Esophagus (tissue), 2 donors: ENCODE data around the gene PDILT. TPM values are rescaled to one million over a fixed set of nuclear protein-coding genes. Genes with fewer than 3 reads are reported as not detected.

ENCODE experiments used
- H3K27ac ChIP-seq, 2 donors: one replicate each; pipeline ENCODE4 v1.5.1; 2013; ENCODE audit warnings: low read depth in 2 of 2, mild to moderate bottlenecking in 2 of 2, inconsistent platforms in 1 of 2, low read length in 1 of 2, moderate library complexity in 1 of 2
- H3K27me3 ChIP-seq, 2 donors: one replicate each; pipeline ENCODE4 v1.6.1; 2013; ENCODE audit warnings: low read length in 2 of 2, control low read depth in 1 of 2, mild to moderate bottlenecking in 1 of 2; ENCODE audit not compliant: insufficient read depth in 2 of 2, control insufficient read depth in 1 of 2
- H3K36me3 ChIP-seq, 2 donors: one replicate each; pipeline ENCODE4 v1.6.1; 2013; ENCODE audit warnings: low read length in 1 of 2; ENCODE audit not compliant: control insufficient read depth in 2 of 2, insufficient read depth in 2 of 2
- H3K4me1 ChIP-seq, 2 donors: one replicate each; pipeline ENCODE4 v1.6.1; 2013; ENCODE audit warnings: low read length in 1 of 2; ENCODE audit not compliant: control insufficient read depth in 2 of 2, insufficient read depth in 2 of 2
- H3K4me3 ChIP-seq, 2 donors: one replicate each; pipeline ENCODE4 v1.5.1; 2013; ENCODE audit warnings: low read length in 2 of 2, mild to moderate bottlenecking in 2 of 2, low read depth in 1 of 2, moderate library complexity in 1 of 2
- H3K9me3 ChIP-seq, 2 donors: one replicate each; pipeline ENCODE4 v1.6.1; 2013; ENCODE audit warnings: mild to moderate bottlenecking in 2 of 2, low read depth in 1 of 2, low read length in 1 of 2, moderate library complexity in 1 of 2; ENCODE audit not compliant: control insufficient read depth in 2 of 2, insufficient read depth in 1 of 2
- WGBS, 2 donors: extraction: QIAGEN DNeasy Blood & Tissue Kit; methylation state at CpG; one replicate each; pipeline ENCODE4 v1.1.7; 2013; 5-methylcytosine and 5-hydroxymethylcytosine counted together
- polyA plus RNA-seq, 2 donors: library from polyadenylated mRNA; stranded (reverse); fragments of 200-250 nt; gene quantifications; one replicate each; pipeline ENCODE4 v1.2.3, GENCODE V29; 2013
- donor health status: healthy with polysubstance abuse.
- donor health status: Bipolar disorder and iron deficiency.

The PDILT gene
- polyA plus RNA-seq, 2 donors = 0.10 TPM; not detected in 1

GRCh38 chr16:20410121-20410723, 5.7 kb upstream of the PDILT start:
- Histone ChIP-seq H3K4me3 (no peak overlapping the region), H3K27me3 (no peaks in the 10 kb centered on the region), H3K9me3 (no peaks in the 10 kb centered on the region), H3K27ac (no peak overlapping the region), H3K36me3 (no peaks in the 10 kb centered on the region), H3K4me1 (no peaks in the 10 kb centered on the region)
- 67 to 76% methylated on average over 6 of the region's 6 CpGs for WGBS, 2 donors

- Histone ChIP-seq H3K27me3 (no peaks in the 10 kb centered on the region), H3K4me3 (no peak within 1 kb of the TSS), H3K9me3 (peaks cover 0 to 2% of the 10 kb centered on the region in 2 donors), H3K4me1 (no peaks in the 10 kb centered on the region), H3K27ac (no peak within 1 kb of the TSS), H3K36me3 (no peaks in the 10 kb centered on the region)
- WGBS, 2 donors = 70 to 81% methylated on average over 6 of the region's 6 CpGs
Observed at GRCh38 chr16:20409398-20410120, 5.0 kb upstream of the PDILT start, which contains the start of gene ACSM5. TSS of gene ACSM5 (plus strand) at chr16:20409534. CDS start at chr16:20411485, 1,951 bp downstream.

GRCh38 chr16:20402651-20403050, 1.9 kb downstream of the PDILT start:
- Histone ChIP-seq H3K9me3 (peaks cover 0 to 2% of the 10 kb centered on the region in 2 donors), H3K36me3 (no peaks in the 10 kb centered on the region), H3K27ac (no peak overlapping the region), H3K4me3 (no peak overlapping the region), H3K27me3 (no peaks in the 10 kb centered on the region), H3K4me1 (no peaks in the 10 kb centered on the region)
- 79 to 85% methylated on average over 2 of the region's 2 CpGs for WGBS, 2 donors

- WGBS, 2 donors = 60% methylated on average over 8 of the region's 8 CpGs
- Histone ChIP-seq H3K9me3 (peaks cover 0 to 2% of the 10 kb centered on the region in 2 donors), H3K4me1 (no peaks in the 10 kb centered on the region), H3K4me3 (no peak overlapping the region), H3K36me3 (no peaks in the 10 kb centered on the region), H3K27me3 (no peaks in the 10 kb centered on the region), H3K27ac (no peak overlapping the region)
Observed at GRCh38 chr16:20401475-20402016, 3.0 kb downstream of the PDILT start.

- H3K27me3 ChIP-seq = no peaks in the 10 kb centered on the region
- peaks cover 0 to 2% of the 10 kb centered on the region in 2 donors for H3K9me3 ChIP-seq
- H3K27ac ChIP-seq = no peak overlapping the region
- no peak overlapping the region for H3K4me3 ChIP-seq
- no peaks in the 10 kb centered on the region for H3K36me3 ChIP-seq
- 29 to 35% methylated on average over 2 of the region's 2 CpGs for WGBS, 2 donors
- H3K4me1 ChIP-seq = no peaks in the 10 kb centered on the region
Observed at GRCh38 chr16:20401066-20401465, 3.5 kb downstream of the PDILT start.

- H3K4me3 ChIP-seq = no peak overlapping the region
- H3K27me3 ChIP-seq = no peaks in the 10 kb centered on the region
- H3K4me1 ChIP-seq = no peaks in the 10 kb centered on the region
- no peaks in the 10 kb centered on the region for H3K9me3 ChIP-seq
- WGBS, 2 donors = 66 to 67% methylated on average over 7 of the region's 7 CpGs
- no peak overlapping the region for H3K27ac ChIP-seq
- no peaks in the 10 kb centered on the region for H3K36me3 ChIP-seq
Observed at GRCh38 chr16:20399185-20399584, 5.4 kb downstream of the PDILT start.

GRCh38 chr16:20398603-20399002, 5.9 kb downstream of the PDILT start:
- H3K36me3 ChIP-seq = no peaks in the 10 kb centered on the region
- no peak overlapping the region for H3K4me3 ChIP-seq
- WGBS, 2 donors = 65 to 78% methylated on average over 3 of the region's 3 CpGs
- no peaks in the 10 kb centered on the region for H3K27me3 ChIP-seq
- no peaks in the 10 kb centered on the region for H3K4me1 ChIP-seq
- H3K27ac ChIP-seq = no peak overlapping the region
- H3K9me3 ChIP-seq = no peaks in the 10 kb centered on the region

- no peaks in the 10 kb centered on the region for H3K9me3 ChIP-seq
- no peak overlapping the region for H3K27ac ChIP-seq
- H3K27me3 ChIP-seq = no peaks in the 10 kb centered on the region
- H3K4me1 ChIP-seq = no peaks in the 10 kb centered on the region
- WGBS, 2 donors = 72 to 76% methylated on average over 7 of the region's 7 CpGs
- no peaks in the 10 kb centered on the region for H3K36me3 ChIP-seq
- no peak overlapping the region for H3K4me3 ChIP-seq
Observed at GRCh38 chr16:20397468-20398074, 7.0 kb downstream of the PDILT start.

GRCh38 chr16:20396846-20397467, 7.6 kb downstream of the PDILT start:
- no peaks in the 10 kb centered on the region for H3K9me3 ChIP-seq
- no peaks in the 10 kb centered on the region for H3K27me3 ChIP-seq
- H3K4me3 ChIP-seq = no peak overlapping the region
- WGBS, 2 donors = 88 to 97% methylated on average over 7 of the region's 7 CpGs
- H3K4me1 ChIP-seq = no peaks in the 10 kb centered on the region
- no peaks in the 10 kb centered on the region for H3K36me3 ChIP-seq
- no peak overlapping the region for H3K27ac ChIP-seq
